Measurements from ENCODE around the gene FXYD5.

Gene FXYD5, protein sequence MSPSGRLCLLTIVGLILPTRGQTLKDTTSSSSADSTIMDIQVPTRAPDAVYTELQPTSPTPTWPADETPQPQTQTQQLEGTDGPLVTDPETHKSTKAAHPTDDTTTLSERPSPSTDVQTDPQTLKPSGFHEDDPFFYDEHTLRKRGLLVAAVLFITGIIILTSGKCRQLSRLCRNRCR

DNA sequence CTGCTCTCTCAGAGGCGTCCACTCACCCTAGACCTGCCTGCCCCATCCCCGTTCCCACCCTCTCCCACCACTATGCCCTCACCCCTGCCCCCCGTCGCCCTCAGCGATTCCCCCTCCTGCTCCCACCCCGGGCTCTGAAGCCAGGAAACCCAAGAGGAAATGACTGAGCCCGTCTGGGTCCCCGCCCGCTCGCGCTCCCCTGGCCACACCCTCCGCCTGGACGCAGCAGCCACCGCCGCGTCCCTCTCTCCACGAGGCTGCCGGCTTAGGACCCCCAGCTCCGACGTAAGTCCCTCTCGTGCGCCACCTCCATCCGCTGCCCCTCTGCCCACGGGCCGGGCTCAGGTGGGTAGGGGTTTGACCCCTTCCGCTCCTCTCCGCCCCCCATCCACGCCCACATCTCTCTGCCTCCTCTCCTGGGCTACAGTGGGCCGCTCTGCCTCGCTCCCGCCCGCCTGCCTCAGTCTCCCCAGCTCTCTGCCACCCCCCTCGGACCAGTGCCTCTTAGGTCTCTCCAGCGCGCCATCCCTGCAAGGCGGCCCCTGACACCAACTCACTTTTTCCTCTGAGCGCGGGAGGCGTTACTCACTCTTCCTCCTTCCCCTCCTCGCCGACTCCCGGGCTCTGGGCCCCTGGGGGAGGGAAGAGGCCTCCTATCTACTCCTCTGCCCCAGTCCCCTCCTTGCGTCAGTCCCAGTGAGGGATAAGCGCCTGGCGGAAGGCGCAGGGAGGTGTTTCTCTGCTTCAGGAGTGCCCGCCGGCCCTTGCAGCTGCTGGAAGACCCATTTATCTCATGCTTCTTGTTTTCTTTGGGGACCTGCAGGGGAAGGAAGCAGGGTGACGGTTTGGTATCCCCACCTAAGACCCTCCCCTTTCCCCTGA, at the start of gene FXYD5:
TSS of gene FXYD5 (plus strand) at position 211 of the 882 bp plus-strand sequence. CDS start 816 bp downstream, outside the sequence.
- DNase-seq (ENCODE audit: low read depth) = peak; percentile 85

DNA sequence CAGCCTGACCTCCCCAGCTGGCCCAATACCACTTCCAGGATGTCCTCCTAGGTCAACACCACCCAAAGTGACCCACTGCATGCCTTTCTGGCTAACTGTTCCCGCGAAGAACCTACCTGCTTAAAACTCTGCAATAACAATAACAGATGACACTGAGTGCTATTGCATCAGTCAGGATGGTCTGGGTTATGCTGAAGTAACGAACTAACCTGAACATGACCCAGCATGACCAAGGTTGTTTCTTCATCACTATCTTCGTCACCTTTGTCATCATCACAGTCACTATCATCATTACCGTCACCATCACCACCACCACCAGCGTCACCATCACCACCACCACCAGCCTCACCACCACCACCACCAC, 49.5 kb upstream of the FXYD5 start:
- no peak for DNase-seq (ENCODE audit: low read depth)

- no peak for DNase-seq (ENCODE audit: low read depth)
Observed at GRCh38 chr19:35105411-35106290, 48.9 kb upstream of the FXYD5 start.

DNA sequence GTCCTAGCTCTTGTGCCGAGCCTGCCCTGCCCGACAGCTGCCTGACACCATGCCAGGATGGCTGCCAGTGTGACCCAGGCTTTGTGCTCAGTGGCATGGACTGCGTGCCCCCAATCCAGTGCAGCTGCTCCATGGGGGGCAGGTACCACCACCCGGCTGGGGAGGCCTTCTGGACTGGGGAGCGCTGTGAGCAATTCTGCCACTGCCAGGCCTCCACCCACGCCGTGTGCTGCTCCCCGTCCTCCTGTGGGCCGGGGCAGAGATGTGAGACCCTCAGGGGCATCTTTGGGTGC, 48.3 kb upstream of the FXYD5 start:
- no peak for DNase-seq (ENCODE audit: low read depth)

GRCh38 chr19:35106898-35107541, 47.5 kb upstream of the FXYD5 start:
- DNase-seq (ENCODE audit: low read depth) = no peak

- peak; percentile 43 for DNase-seq (ENCODE audit: low read depth)
Observed at GRCh38 chr19:35107545-35107944, 47.0 kb upstream of the FXYD5 start.

DNA sequence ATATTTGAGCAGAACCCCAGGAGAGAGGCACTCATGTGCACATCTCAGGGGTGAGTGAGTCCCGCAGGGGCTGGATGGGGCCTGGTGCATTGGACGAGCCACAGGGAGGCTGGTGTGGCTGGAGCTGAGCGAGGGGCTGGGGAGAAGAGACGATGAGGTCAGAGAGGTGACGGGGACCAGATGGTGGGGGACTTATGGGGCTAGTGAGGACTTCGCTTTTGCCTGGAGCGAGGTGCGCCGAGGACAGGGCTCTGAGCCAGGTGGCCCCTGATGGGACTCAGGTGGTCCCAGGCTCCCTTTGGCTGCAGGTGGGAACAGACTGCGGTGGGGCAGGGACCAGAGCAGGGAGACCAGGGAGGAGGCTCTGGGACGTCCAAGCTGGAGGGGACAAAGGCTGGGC, 45.8 kb upstream of the FXYD5 start:
- no peak for DNase-seq (ENCODE audit: low read depth)

DNA sequence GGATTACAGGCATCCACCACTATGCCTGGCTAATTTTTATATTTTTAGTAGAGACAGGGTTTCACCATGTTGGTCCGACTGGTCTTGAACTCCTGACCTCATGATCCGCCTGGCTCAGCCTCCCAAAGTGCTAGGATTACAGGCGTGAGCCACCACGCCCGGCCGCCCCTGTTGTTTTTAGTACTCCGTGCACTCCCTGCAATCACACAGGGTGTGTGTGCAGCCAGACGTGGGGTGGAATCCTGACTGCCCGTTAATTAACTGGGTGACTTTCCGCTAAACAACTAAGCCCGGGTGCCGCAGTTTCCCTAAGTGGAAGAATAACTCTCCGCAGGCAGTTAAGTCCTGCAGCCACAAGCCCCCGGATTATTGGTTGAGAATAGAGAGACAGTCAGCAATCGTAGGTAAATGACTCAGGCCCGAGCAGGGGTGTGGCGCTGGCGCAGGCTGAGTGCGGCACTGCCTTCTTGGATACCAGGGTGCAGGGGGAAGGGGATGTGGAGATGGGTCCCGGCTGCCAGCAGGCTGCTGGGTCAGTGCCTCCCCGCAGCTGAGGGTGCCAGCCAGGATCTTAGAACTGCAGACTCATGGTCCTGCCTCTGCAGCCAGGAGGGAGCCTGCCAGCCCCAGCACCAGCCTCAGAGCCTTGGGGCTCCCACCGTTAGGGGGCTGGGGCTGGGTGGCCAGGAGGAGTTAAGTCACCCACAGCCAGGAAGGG, 45.0 kb upstream of the FXYD5 start:
- DNase-seq (ENCODE audit: low read depth) = no peak

DNA sequence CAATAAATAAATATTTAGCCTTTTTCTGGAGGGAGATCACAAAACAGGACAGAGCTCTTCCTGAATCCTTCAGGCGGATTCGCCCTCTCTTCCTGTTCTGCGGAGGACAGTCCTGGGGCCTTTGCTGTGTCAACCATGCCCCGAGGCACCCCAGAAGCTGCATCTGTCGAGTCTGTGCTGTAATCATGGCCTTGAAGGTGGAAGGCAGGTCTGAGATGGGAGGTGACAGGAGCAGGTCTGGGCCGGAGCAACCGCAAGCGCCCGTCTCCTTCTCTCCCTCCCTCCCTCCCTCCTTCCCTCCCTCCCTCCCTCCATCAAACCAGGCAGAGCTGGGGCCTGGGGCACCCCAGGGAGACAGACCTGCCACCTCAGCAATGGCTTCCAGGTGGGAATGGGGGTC, 43.6 kb upstream of the FXYD5 start:
- no peak for DNase-seq (ENCODE audit: low read depth)

DNA sequence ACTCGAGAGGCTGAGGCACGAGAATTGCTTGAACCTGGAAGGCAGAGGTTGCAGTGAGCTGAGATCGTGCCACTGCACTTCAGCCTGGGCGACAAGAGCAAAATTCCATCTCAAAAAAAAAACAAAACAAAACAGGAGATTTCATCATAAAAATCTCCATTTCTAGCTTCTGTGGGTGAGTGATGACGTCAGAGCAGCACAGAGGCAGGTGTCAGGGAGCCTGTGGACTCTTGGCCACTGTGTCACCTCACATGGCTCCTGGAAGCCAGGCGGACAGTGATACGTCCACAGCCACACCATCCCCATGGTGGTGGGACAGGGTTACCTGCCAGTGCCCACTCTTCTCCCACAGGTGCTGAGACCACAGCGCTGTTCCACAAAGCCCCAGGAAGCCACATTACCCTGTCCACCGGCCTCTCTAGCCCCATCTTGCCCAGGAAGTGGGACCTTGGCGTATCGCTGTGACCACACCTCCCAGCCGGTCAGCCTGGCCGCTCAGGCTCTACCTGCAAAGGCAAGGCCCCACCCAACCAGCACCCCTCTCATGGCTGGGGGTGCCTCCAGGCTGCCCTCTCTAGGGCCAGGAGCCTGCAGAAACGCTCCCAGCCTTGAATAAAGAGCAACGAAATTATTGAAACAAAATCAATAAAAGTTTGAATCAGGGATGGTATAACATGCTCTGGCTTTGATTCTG, 41.4 kb upstream of the FXYD5 start:
- DNase-seq (ENCODE audit: low read depth) = no peak

DNA sequence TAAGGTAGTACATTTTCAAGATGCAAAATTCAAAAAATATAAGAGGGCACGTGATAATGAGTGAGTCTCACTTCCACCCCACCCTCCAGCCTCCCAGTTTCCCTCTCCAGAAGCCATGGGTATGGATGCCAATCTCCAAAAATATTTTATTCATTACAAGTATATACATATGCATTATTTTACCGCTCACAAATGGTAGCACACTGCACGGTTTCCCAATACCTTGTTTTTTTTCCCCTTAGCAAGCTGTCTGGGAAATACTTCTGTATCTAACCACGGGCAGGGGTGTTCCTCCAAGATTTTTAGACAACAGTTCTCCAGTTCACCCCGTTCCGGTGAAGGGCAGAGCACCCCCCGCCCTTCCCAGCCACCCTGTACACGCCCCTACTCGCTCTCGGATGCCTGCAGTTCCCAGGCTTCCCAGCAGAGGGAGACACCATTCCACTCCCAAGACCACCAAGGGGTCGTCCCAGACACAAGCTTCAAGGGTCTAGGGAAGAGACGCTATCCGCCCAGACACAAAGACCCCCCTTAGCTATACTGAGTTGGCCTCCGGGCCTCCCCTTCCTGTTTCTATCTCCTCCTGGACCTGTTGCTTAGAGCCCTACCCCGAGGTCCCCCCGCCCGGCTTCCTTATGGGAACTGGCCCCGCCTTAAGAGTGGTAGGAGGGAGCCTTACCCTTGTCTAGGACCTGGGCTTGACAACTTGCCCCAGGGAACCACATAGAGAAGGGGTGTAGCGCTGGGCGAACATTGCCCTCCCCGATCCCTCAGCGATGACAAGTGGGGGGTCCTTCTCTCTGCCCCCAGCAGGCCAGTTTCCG, 40.0 kb upstream of the FXYD5 start:
- DNase-seq (ENCODE audit: low read depth) = peak; percentile 55

GRCh38 chr19:35115177-35115951, 39.2 kb upstream of the FXYD5 start, which contains the start of gene FXYD3:
TSS of gene FXYD3 (plus strand) at chr19:35115823. CDS start at chr19:35119377, 3,554 bp downstream.
- no peak for DNase-seq (ENCODE audit: low read depth)

GRCh38 chr19:35116072-35116801, 38.3 kb upstream of the FXYD5 start:
- DNase-seq (ENCODE audit: low read depth) = no peak

DNA sequence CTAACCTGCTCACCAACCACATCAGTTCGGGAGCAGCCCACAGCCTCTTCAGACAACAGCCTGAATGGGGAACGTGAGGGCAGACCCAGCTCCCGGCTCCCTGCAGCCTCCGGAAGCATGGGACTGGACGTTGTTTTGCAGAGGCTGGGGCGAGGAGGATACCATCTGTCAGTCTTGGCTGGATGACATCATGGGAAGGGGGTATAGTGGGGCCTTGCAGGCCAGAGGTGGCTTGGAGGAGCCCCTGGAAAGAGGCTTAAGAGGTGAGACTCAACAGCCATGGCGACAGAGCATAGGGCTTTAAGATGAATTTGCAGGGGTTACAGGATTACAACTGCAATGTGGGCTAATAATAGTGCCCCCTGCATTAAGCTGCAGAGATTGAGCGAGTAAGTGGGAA, 37.4 kb upstream of the FXYD5 start:
- DNase-seq (ENCODE audit: low read depth) = no peak

- DNase-seq (ENCODE audit: low read depth) = no peak
Observed at GRCh38 chr19:35117799-35118198, 36.7 kb upstream of the FXYD5 start.

GRCh38 chr19:35118268-35119020, 36.1 kb upstream of the FXYD5 start:
- DNase-seq (ENCODE audit: low read depth) = no peak

- no peak for DNase-seq (ENCODE audit: low read depth)
Observed at GRCh38 chr19:35119091-35119490, 35.4 kb upstream of the FXYD5 start.
